Fibroblast of lung (primary cell): ENCODE results near the gene LRMDA. TPM values are rescaled to one million over a fixed set of nuclear protein-coding genes. Genes with fewer than 3 reads are reported as not detected.

Experiments
- DNase-seq, 2 donors: peaks; one replicate each; pipeline versions ENCODE4 v3.0.0 to v3.0.0-alpha.2; 2010; ENCODE audit warnings: low read depth in 2 of 2
- H2AFZ ChIP-seq: 2 replicates; pipeline ENCODE4 v1.5.1; 2012; ENCODE audit warnings: low read length, control low read depth, inconsistent platforms
- H3K27ac ChIP-seq: 2 replicates; pipeline ENCODE4 v1.5.1; 2011; ENCODE audit warnings: low read length, control low read depth; ENCODE audit not compliant: insufficient read depth
- H3K27me3 ChIP-seq: 2 replicates; pipeline ENCODE4 v1.5.1; 2011; ENCODE audit warnings: mild to moderate bottlenecking, low read length; ENCODE audit not compliant: control insufficient read depth, insufficient read depth
- H3K36me3 ChIP-seq: 2 replicates; pipeline ENCODE4 v1.5.1; 2011; ENCODE audit warnings: low read length; ENCODE audit not compliant: control insufficient read depth, insufficient read depth
- H3K4me1 ChIP-seq: 2 replicates; pipeline ENCODE4 v1.5.1; 2011; ENCODE audit warnings: low read length; ENCODE audit not compliant: control insufficient read depth, insufficient read depth; ENCODE audit errors: extremely low read depth
- H3K4me2 ChIP-seq: 2 replicates; pipeline ENCODE4 v1.5.1; 2011; ENCODE audit warnings: low read length, control low read depth; ENCODE audit not compliant: insufficient read depth; ENCODE audit errors: extremely low read depth
- H3K4me3 ChIP-seq, 4 experiments: fragments of 200-600 bp in 1 of 4; sonication (generic) in 1 of 4; replicated peaks in 1 of 4; 2 replicates each; pipeline ENCODE4 v1.5.1; 2011 to 2016; ENCODE audit warnings: low read length in 4 of 4, low read depth in 3 of 4, mild to moderate bottlenecking in 3 of 4, control low read depth in 2 of 4, inconsistent platforms in 1 of 4, mixed read lengths in 1 of 4; ENCODE audit not compliant: insufficient read depth in 1 of 4; ENCODE audit errors: control extremely low read depth in 1 of 4
- H3K79me2 ChIP-seq: 2 replicates; pipeline ENCODE4 v1.5.1; 2012; ENCODE audit warnings: mild to moderate bottlenecking, low read length, inconsistent platforms; ENCODE audit not compliant: control insufficient read depth, insufficient read depth
- H3K9ac ChIP-seq: 2 replicates; pipeline ENCODE4 v1.5.1; 2011; ENCODE audit warnings: mild to moderate bottlenecking, low read length, control low read depth; ENCODE audit not compliant: insufficient read depth
- H3K9me3 ChIP-seq: 2 replicates; pipeline ENCODE4 v1.5.1; 2012; ENCODE audit warnings: low read depth, low read length; ENCODE audit not compliant: control insufficient read depth, insufficient read depth
- H4K20me1 ChIP-seq: 2 replicates; pipeline ENCODE4 v1.5.1; 2011; ENCODE audit warnings: low read length; ENCODE audit not compliant: control insufficient read depth, insufficient read depth; ENCODE audit errors: extremely low read depth
- EZH2 ChIP-seq: IDR thresholded peaks from 2 replicates; pipeline ENCODE4 v1.5.1; 2012; ENCODE audit warnings: low read length, control low read depth, mild to moderate bottlenecking; ENCODE audit errors: missing control alignments
- polyA plus RNA-seq, 2 donors: library from polyadenylated mRNA; depleted of rRNA in 1 of 2; stranded (reverse) in 1 of 2; unstranded in 1 of 2; fragments of >200 nt; gene quantifications; 2 replicates each; pipeline ENCODE4 v1.2.1, GENCODE V29; 2011 to 2012; ENCODE audit warnings: missing spikeins in 1 of 2
- total RNA-seq: library from RNA; depleted of rRNA; stranded (reverse); fragments of >200 nt; gene quantifications from 2 replicates; pipeline ENCODE4 v1.2.1, GENCODE V29; 2014
- TF ChIP-seq, protein P1 (sequence below), 2 donors: IDR thresholded peaks in 1 of 2; conservative IDR thresholded peaks in 1 of 2; 1 replicate in 1 of 2; 2 replicates in 1 of 2; pipeline ENCODE4 v1.5.1; 2011 to 2012; ENCODE audit warnings: low read length in 2 of 2, control low read depth in 1 of 2, inconsistent platforms in 1 of 2, low read depth in 1 of 2, mild to moderate bottlenecking in 1 of 2

LRMDA gene
- total and polyA plus RNA-seq, 2 donors (not counting 1 experiment from before 2014, with no cell fraction given), result 1.7 to 2.0 TPM

DNA sequence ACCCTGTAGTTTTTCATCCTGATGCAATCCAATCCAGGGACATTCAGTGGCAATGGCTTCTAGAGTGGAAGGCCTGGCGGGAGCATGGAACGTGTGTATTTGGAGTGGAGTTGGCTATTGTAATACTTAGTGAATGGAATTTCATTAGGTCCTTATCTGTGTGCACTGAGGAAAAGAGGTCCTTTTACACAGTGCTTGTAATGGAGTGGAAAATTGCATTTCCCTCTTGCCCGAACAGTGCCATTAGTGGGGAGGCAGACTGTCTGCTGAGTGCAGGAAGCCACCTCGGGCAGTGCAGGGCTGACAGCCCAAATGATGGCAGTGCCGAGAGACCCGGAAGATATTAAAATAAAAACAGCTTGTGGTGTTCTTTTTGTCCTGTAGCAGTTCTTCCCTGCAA, 786.6 kb downstream of the LRMDA start:
- no peaks in the 10 kb centered on the region for H3K9me3 ChIP-seq
- TF ChIP-seq EZH2, result no peak
- TF ChIP-seq, protein P1, sequence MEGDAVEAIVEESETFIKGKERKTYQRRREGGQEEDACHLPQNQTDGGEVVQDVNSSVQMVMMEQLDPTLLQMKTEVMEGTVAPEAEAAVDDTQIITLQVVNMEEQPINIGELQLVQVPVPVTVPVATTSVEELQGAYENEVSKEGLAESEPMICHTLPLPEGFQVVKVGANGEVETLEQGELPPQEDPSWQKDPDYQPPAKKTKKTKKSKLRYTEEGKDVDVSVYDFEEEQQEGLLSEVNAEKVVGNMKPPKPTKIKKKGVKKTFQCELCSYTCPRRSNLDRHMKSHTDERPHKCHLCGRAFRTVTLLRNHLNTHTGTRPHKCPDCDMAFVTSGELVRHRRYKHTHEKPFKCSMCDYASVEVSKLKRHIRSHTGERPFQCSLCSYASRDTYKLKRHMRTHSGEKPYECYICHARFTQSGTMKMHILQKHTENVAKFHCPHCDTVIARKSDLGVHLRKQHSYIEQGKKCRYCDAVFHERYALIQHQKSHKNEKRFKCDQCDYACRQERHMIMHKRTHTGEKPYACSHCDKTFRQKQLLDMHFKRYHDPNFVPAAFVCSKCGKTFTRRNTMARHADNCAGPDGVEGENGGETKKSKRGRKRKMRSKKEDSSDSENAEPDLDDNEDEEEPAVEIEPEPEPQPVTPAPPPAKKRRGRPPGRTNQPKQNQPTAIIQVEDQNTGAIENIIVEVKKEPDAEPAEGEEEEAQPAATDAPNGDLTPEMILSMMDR (conservative IDR thresholded peaks at IDR 0.05 in 1 of 2, IDR thresholded peaks at IDR 0.05 in 1 of 2; ENCODE audit: low read depth in 1 of 2, low read length in 2 of 2), result no peak
- no peaks in the 10 kb centered on the region for H3K79me2 ChIP-seq
- no peak overlapping the region for H3K4me3 ChIP-seq
- H3K27me3 ChIP-seq, result no peaks in the 10 kb centered on the region
- H3K4me1 ChIP-seq, result no peaks in the 10 kb centered on the region
- H2AFZ ChIP-seq, result no peak overlapping the region
- no peaks in the 10 kb centered on the region for H4K20me1 ChIP-seq
- no peak overlapping the region for H3K4me2 ChIP-seq
- H3K36me3 ChIP-seq, result no peaks in the 10 kb centered on the region
- no peak for DNase-seq
- H3K27ac ChIP-seq, result no peak overlapping the region
- H3K9ac ChIP-seq, result no peak overlapping the region

DNA sequence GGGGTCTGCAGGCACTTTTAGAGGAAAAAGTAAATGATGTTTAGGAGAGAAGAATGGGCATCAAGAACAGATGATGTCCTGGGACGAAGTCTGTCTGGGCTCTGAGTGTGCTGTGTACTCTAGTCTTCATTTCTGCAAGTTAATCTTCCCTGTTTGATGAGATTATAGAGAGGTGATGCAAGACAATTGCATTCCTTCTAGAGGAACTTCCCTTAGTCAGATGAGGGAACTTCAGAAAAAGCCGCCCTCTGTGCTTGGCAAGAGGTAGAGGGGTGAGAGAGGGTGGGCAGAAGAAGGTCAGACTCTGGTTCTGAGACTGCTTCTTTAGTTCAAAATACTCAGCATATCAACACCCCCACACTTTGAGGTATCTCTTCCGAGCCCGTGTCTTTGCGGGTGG, 797.9 kb downstream of the LRMDA start:
- TF ChIP-seq, protein P1 (conservative IDR thresholded peaks at IDR 0.05 in 1 of 2, IDR thresholded peaks at IDR 0.05 in 1 of 2; ENCODE audit: low read depth in 1 of 2, low read length in 2 of 2), result no peak
- no peak for TF ChIP-seq EZH2
- H4K20me1 ChIP-seq, result no peaks in the 10 kb centered on the region
- no peaks in the 10 kb centered on the region for H3K36me3 ChIP-seq
- no peak overlapping the region for H3K4me3 ChIP-seq
- H3K27me3 ChIP-seq, result no peaks in the 10 kb centered on the region
- no peak overlapping the region for H2AFZ ChIP-seq
- no peak overlapping the region for H3K9ac ChIP-seq
- no peaks in the 10 kb centered on the region for H3K79me2 ChIP-seq
- no peaks in the 10 kb centered on the region for H3K9me3 ChIP-seq
- no peaks in the 10 kb centered on the region for H3K4me1 ChIP-seq
- H3K4me2 ChIP-seq, result no peak overlapping the region
- no peak overlapping the region for H3K27ac ChIP-seq
- no peak for DNase-seq

DNA sequence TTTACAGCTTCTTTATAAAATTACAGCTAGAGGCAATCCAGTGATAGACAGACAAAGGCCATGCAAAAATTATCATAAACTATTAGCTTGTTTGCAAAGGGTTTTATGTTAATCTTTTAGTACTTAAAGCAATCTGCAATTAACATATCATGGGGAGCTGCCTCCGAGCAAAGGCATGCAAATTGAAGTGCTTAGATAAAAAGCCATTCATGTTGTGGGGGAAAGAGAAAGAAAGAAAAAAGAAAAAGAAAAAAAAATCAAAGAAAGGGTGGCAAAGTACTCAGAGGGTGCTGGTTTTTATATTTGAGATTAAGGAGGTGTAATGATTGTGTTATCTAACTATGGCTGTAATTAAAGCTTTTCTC, 799.5 kb downstream of the LRMDA start:
- H2AFZ ChIP-seq, result no peak overlapping the region
- no peak overlapping the region for H3K4me2 ChIP-seq
- H3K36me3 ChIP-seq, result no peaks in the 10 kb centered on the region
- no peaks in the 10 kb centered on the region for H3K79me2 ChIP-seq
- H3K27me3 ChIP-seq, result no peaks in the 10 kb centered on the region
- H3K27ac ChIP-seq, result no peak overlapping the region
- H4K20me1 ChIP-seq, result no peaks in the 10 kb centered on the region
- no peak overlapping the region for H3K9ac ChIP-seq
- no peak for DNase-seq
- H3K4me3 ChIP-seq, result no peak overlapping the region
- H3K4me1 ChIP-seq, result no peaks in the 10 kb centered on the region
- TF ChIP-seq, protein P1 (conservative IDR thresholded peaks at IDR 0.05 in 1 of 2, IDR thresholded peaks at IDR 0.05 in 1 of 2; ENCODE audit: low read depth in 1 of 2, low read length in 2 of 2), result no peak
- TF ChIP-seq EZH2, result no peak
- no peaks in the 10 kb centered on the region for H3K9me3 ChIP-seq
